Progenitor cell of endocrine pancreas (in vitro differentiated cells): ENCODE results near the gene ATXN2L. TPM values are rescaled to one million over a fixed set of nuclear protein-coding genes. Genes with fewer than 3 reads are reported as not detected.
A peak's percentile ranks its signal among the peaks of the same experiment; 100 is the strongest.

Experiments
- DNase-seq: peaks from one replicate; pipeline ENCODE4 v3.0.0; 2021; ENCODE audit warnings: low spot score; ENCODE audit not compliant: unreplicated experiment
- H3K27ac Mint-ChIP-seq: 2 replicates; pipeline ENCODE4 v1.8.0; 2021; ENCODE audit warnings: mild to moderate bottlenecking, moderate library complexity, mixed read lengths
- H3K27me3 Mint-ChIP-seq: 2 replicates; pipeline ENCODE4 v1.8.0; 2021; ENCODE audit warnings: mixed read lengths
- H3K36me3 Mint-ChIP-seq: 2 replicates; pipeline ENCODE4 v1.8.0; 2022; ENCODE audit warnings: mixed read lengths; ENCODE audit not compliant: insufficient read depth
- H3K4me1 Mint-ChIP-seq: 2 replicates; pipeline ENCODE4 v1.8.0; 2021; ENCODE audit warnings: low read depth, mixed read lengths
- H3K4me3 Mint-ChIP-seq: 2 replicates; pipeline ENCODE4 v1.8.0; 2021; ENCODE audit warnings: low read depth, mild to moderate bottlenecking, moderate library complexity, mixed read lengths
- H3K9me3 Mint-ChIP-seq: 2 replicates; pipeline ENCODE4 v1.8.0; 2021; ENCODE audit warnings: low read depth, mixed read lengths
- total RNA-seq: library from RNA; stranded (reverse); gene quantifications from 2 replicates; pipeline ENCODE4 v1.2.1, GENCODE V29; 2021
- TF ChIP-seq, protein P1 (sequence below): fragments of 200-600 bp; sonication (generic); IDR thresholded peaks from one replicate; pipeline ENCODE4 v1.5.0; 2021; ENCODE audit warnings: antibody characterized with exemption, mild to moderate bottlenecking; ENCODE audit not compliant: unreplicated experiment

Gene ATXN2L
- total RNA-seq, 1 donor from 2014 or later = 248 TPM

DNA sequence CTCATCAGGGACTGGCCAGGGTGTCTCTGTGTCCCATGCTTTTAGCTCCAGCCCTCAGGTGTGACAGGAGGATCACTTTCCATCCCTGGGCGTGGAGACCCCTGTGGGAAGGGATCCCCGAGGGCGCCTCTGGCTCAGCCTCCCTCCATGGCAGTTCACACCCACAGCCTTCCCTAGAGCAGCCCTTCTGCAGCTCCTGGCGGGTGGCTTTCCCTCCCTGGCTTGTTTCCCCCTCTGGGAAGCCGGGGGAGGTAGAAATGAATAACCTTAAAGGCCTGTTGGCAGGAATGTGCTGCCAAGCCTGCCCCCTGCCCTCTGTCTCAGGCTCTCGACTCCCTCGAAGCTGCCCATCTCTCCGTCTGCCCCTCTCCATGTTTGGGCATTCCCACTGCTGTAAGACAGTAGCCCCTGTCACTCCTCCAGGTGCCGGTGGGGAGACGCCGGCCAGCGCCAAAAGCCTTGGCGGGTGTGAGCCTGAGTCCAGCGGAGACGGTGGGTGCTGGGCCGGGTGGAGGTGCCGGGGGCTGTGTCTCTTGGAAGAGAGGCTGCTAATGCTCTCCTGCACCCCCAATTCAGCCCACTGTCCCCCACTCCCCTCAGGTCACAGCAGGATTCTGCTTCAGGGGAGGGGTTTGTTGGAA, 53.3 kb downstream of the ATXN2L start:
- Mint-ChIP-seq H3K9me3 (no peaks in the 10 kb centered on the region), H3K36me3 (peaks cover 4% of the 10 kb centered on the region), H3K27me3 (peaks cover 5% of the 10 kb centered on the region), H3K27ac (no peak overlapping the region), H3K4me1 (peaks cover 5% of the 10 kb centered on the region), H3K4me3 (no peak overlapping the region)
- no peak for DNase-seq
- TF ChIP-seq, protein P1, sequence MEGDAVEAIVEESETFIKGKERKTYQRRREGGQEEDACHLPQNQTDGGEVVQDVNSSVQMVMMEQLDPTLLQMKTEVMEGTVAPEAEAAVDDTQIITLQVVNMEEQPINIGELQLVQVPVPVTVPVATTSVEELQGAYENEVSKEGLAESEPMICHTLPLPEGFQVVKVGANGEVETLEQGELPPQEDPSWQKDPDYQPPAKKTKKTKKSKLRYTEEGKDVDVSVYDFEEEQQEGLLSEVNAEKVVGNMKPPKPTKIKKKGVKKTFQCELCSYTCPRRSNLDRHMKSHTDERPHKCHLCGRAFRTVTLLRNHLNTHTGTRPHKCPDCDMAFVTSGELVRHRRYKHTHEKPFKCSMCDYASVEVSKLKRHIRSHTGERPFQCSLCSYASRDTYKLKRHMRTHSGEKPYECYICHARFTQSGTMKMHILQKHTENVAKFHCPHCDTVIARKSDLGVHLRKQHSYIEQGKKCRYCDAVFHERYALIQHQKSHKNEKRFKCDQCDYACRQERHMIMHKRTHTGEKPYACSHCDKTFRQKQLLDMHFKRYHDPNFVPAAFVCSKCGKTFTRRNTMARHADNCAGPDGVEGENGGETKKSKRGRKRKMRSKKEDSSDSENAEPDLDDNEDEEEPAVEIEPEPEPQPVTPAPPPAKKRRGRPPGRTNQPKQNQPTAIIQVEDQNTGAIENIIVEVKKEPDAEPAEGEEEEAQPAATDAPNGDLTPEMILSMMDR = no peak

- no peaks in the 10 kb centered on the region for H3K9me3 Mint-ChIP-seq
- H3K4me3 Mint-ChIP-seq = no peak overlapping the region
- no peak for DNase-seq
- H3K4me1 Mint-ChIP-seq = peaks cover 5% of the 10 kb centered on the region
- peak overlapping the region; percentile 69 for H3K27ac Mint-ChIP-seq
- H3K27me3 Mint-ChIP-seq = peaks cover 9% of the 10 kb centered on the region
- TF ChIP-seq, protein P1 = no peak
- peaks cover 4% of the 10 kb centered on the region for H3K36me3 Mint-ChIP-seq
Measured at GRCh38 chr16:28876973-28877654, 54.3 kb downstream of the ATXN2L start.

GRCh38 chr16:28877655-28878000, 54.8 kb downstream of the ATXN2L start:
- peak overlapping the region; percentile 21 for H3K4me3 Mint-ChIP-seq
- peaks cover 5% of the 10 kb centered on the region for H3K4me1 Mint-ChIP-seq
- no peak overlapping the region for H3K27ac Mint-ChIP-seq
- TF ChIP-seq, protein P1 = no peak
- H3K9me3 Mint-ChIP-seq = no peaks in the 10 kb centered on the region
- DNase-seq = no peak
- peaks cover 12% of the 10 kb centered on the region for H3K27me3 Mint-ChIP-seq
- peaks cover 4% of the 10 kb centered on the region for H3K36me3 Mint-ChIP-seq

GRCh38 chr16:28878083-28878926, 55.5 kb downstream of the ATXN2L start, which contains the start of gene ATP2A1:
Gene ATP2A1 (plus strand): TSS chr16:28878488. CDS start chr16:28878672, 184 bp downstream.
- Mint-ChIP-seq H3K27me3 (peaks cover 12% of the 10 kb centered on the region), H3K9me3 (no peaks in the 10 kb centered on the region), H3K27ac (no peak within 1 kb of the TSS), H3K4me1 (peaks cover 5% of the 10 kb centered on the region), H3K36me3 (peaks cover 4% of the 10 kb centered on the region), H3K4me3 (peak within 1 kb of the TSS; percentile 77)
- TF ChIP-seq, protein P1 = no peak
- DNase-seq = no peak

DNA sequence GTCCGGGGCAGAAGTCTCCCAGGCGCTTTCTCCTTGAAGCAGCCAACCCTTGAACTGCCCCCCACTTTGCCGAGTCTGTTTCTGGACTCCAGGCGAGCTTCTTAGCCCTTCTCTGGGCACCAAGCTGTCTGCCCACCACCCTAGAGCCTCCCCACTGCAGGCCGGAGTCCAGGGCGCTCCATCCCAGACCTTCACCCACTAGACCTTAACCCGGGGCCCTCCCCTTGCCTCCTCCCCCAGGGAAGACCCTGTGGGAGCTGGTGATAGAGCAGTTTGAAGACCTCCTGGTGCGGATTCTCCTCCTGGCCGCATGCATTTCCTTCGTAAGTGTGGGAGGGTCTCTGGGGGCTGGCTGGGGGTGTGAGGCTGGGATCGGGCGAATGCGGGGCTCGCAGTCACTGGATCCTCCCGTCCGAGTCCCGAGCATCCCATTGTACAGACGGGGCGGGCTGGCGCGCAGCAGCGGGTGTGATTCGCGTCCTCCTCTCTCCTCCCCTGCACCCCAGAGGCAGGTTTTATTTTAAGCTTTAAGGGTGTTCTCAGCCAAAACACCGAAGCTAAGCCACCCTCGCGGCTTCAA, 56.6 kb downstream of the ATXN2L start:
- H3K27me3 Mint-ChIP-seq = peaks cover 12% of the 10 kb centered on the region
- H3K9me3 Mint-ChIP-seq = no peaks in the 10 kb centered on the region
- peaks cover 8% of the 10 kb centered on the region for H3K4me1 Mint-ChIP-seq
- TF ChIP-seq, protein P1 = no peak
- peak overlapping the region; percentile 77 for H3K4me3 Mint-ChIP-seq
- H3K27ac Mint-ChIP-seq = peak overlapping the region; percentile 41
- no peaks in the 10 kb centered on the region for H3K36me3 Mint-ChIP-seq
- no peak for DNase-seq
